ENCODE results near the gene RSPO4. TPM values are rescaled to one million over a fixed set of nuclear protein-coding genes. Genes with fewer than 3 reads are reported as not detected.

RSPO4 gene
- total and polyA plus RNA-seq, 2 experiments from 2014 or later = 1.7 TPM; not detected in 1

DNA sequence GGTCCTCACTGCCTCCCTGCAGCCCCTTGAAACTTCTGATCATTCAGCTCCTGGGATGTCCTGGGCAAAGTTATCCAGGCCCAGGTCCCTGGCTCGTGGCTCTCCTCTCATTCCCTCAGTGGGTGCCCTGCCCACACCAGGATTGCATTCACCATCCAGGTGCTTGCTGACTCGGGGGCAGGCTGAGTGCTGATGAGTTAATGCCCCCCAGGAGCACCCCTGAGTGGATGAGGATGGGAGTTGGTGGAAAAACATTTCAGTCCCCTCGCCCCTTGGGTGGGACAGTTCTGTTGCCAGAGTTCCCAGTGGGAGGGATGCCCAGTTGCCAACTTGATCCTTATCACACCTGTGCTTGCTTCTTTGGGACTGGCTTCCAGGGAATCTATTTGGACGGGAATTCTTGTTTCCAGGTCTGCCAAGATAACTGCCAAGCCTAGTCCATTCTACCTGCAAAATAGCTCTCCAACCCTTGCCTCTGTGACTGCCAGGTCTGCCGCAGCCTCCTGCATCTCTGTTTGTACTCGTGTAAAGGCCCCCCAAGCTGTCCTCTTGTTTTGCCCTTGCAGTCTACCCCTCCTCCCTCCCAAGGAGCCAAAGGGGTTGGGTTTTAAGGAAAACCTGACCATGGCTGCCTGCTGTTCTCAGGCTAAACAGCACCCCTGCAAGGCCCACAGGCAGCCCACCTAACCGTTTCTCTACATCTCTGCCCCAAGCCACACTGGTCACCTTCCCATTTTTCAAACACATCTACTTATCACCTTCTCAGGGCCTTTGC is 11.6 kb upstream of the RSPO4 start:
- H4K20me1 ChIP-seq (ENCODE audit: insufficient read depth) = no peaks in the 10 kb centered on the region
- H3K27ac ChIP-seq = no peak overlapping the region
- H3K79me2 ChIP-seq (ENCODE audit: insufficient read depth) = no peaks in the 10 kb centered on the region
- no peak for TF ChIP-seq EZH2 (IDR thresholded peaks at IDR 0.05; ENCODE audit: insufficient read depth, poor library complexity, severe bottlenecking)
- no peak for TF ChIP-seq EZH2phosphoT487 (IDR thresholded peaks at IDR 0.05; ENCODE audit: insufficient read depth, low read depth)
- no peak overlapping the region for H3K4me2 ChIP-seq (ENCODE audit: unreplicated experiment)
- 49 to 50% methylated on average over 7 of the region's 7 CpGs for WGBS, 2 experiments (ENCODE audit: low coverage in 1 of 2, low lambda C conversion rate in 2 of 2, missing lambda C conversion rate in 2 of 2)
- H3K4me1 ChIP-seq (ENCODE audit: insufficient read depth) = no peaks in the 10 kb centered on the region
- no peaks in the 10 kb centered on the region for H3K27me3 ChIP-seq (replicated peaks; ENCODE audit: insufficient read depth)
- no peaks in the 10 kb centered on the region for H3K9me2 ChIP-seq (ENCODE audit: insufficient read depth)
- no peak for DNase-seq
- H2AFZ ChIP-seq = no peak overlapping the region
- H3F3A ChIP-seq (ENCODE audit: insufficient read depth) = no peaks in the 10 kb centered on the region
- H3K9ac ChIP-seq = no peak overlapping the region
- no peaks in the 10 kb centered on the region for H3K36me3 ChIP-seq (ENCODE audit: low read depth)
- in situ Hi-C loops (cut with MboI) = no loop called here
- no peak overlapping the region for H3K4me3 ChIP-seq
- no peaks in the 10 kb centered on the region for H3K9me3 ChIP-seq (ENCODE audit: low read depth)

DNA sequence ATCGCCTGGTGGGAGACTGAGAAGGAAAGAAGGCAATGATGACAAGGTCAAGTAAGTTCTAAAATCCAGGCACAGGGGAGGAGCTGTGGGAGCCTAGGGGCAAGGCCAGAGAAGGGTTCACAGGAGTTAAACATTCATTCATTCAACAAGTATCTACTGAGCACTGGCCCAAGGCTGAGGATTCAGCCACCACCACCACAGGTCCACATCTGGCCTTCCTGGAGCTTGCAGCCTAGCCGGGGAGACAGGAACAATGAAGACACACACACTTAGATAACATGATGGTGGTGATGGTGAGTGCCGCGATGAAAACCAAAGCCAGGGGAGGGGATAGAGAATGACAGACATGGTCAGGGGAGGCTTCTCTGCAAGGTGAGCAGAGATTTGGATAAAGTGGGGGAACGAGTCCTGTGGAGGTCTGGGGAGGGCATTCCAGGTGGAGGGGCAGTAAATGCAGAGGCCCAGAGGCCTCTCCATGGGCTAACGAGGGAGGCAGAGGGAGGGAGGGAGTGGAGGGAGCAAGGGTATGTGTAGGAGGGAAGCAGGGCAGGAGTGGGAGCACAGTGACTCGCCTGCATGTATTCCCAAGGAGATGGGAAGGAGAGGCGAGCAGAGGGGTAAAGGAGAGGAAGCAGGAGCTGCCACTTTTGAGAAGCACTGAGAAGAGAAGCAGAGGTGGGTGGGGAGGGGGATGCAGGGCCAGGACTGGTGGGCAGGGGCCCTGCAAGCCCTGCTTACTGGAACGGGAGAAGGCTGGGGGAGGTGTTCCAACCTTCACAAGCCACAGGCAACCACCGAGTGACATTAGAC is 10.5 kb upstream of the RSPO4 start:
- H3K9me2 ChIP-seq (ENCODE audit: insufficient read depth) = no peaks in the 10 kb centered on the region
- H4K20me1 ChIP-seq (ENCODE audit: insufficient read depth) = no peaks in the 10 kb centered on the region
- no peaks in the 10 kb centered on the region for H3F3A ChIP-seq (ENCODE audit: insufficient read depth)
- H3K27ac ChIP-seq = no peak overlapping the region
- no peaks in the 10 kb centered on the region for H3K36me3 ChIP-seq (ENCODE audit: low read depth)
- TF ChIP-seq EZH2phosphoT487 (IDR thresholded peaks at IDR 0.05; ENCODE audit: insufficient read depth, low read depth) (no peak), EZH2 (IDR thresholded peaks at IDR 0.05; ENCODE audit: insufficient read depth, poor library complexity, severe bottlenecking) (no peak)
- WGBS, 2 experiments (ENCODE audit: low coverage in 1 of 2, low lambda C conversion rate in 2 of 2, missing lambda C conversion rate in 2 of 2) = 45 to 51% methylated on average over 8 to 10 of the region's 10 CpGs
- H3K4me3 ChIP-seq = no peak overlapping the region
- H3K79me2 ChIP-seq (ENCODE audit: insufficient read depth) = no peaks in the 10 kb centered on the region
- in situ Hi-C loops (cut with MboI) = no loop called here
- no peak for DNase-seq
- no peak overlapping the region for H2AFZ ChIP-seq
- no peak overlapping the region for H3K4me2 ChIP-seq (ENCODE audit: unreplicated experiment)
- no peaks in the 10 kb centered on the region for H3K9me3 ChIP-seq (ENCODE audit: low read depth)
- no peaks in the 10 kb centered on the region for H3K27me3 ChIP-seq (replicated peaks; ENCODE audit: insufficient read depth)
- H3K9ac ChIP-seq = no peak overlapping the region
- H3K4me1 ChIP-seq (ENCODE audit: insufficient read depth) = no peaks in the 10 kb centered on the region

DNA sequence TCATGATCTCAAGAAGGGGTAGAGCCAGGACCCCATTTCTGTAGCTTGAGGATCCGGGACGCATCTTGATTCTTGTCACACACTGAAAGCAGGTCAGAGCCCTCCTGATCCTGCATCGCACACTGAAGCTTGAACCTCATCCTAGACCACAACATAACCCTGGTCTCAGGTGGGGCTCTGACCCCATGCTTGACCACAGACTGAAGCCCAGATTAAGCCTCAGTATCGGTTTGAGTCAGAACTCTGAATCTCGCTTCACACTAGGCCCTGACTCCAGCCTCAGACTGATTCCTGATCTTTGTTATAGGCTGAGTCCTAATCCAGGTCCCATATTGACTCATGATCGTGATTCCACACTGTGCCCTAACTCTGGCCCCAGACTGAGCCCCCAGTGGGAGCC is 8.5 kb upstream of the RSPO4 start:
- Histone ChIP-seq H3K36me3 (ENCODE audit: low read depth) (no peaks in the 10 kb centered on the region), H4K20me1 (ENCODE audit: insufficient read depth) (no peaks in the 10 kb centered on the region), H3K9me2 (ENCODE audit: insufficient read depth) (no peaks in the 10 kb centered on the region), H3K9me3 (ENCODE audit: low read depth) (no peaks in the 10 kb centered on the region), H2AFZ (no peak overlapping the region), H3K9ac (no peak overlapping the region), H3K79me2 (ENCODE audit: insufficient read depth) (no peaks in the 10 kb centered on the region), H3F3A (ENCODE audit: insufficient read depth) (no peaks in the 10 kb centered on the region), H3K27me3 (replicated peaks; ENCODE audit: insufficient read depth) (no peaks in the 10 kb centered on the region), H3K4me2 (ENCODE audit: unreplicated experiment) (no peak overlapping the region), H3K4me1 (ENCODE audit: insufficient read depth) (no peaks in the 10 kb centered on the region), H3K4me3 (no peak overlapping the region), H3K27ac (no peak overlapping the region)
- 74 to 80% methylated on average over 6 of the region's 6 CpGs for WGBS, 2 experiments (ENCODE audit: low coverage in 1 of 2, low lambda C conversion rate in 2 of 2, missing lambda C conversion rate in 2 of 2)
- TF ChIP-seq EZH2phosphoT487 (IDR thresholded peaks at IDR 0.05; ENCODE audit: insufficient read depth, low read depth) = no peak
- no peak for TF ChIP-seq EZH2 (IDR thresholded peaks at IDR 0.05; ENCODE audit: insufficient read depth, poor library complexity, severe bottlenecking)
- in situ Hi-C loops (cut with MboI) = no loop called here
- no peak for DNase-seq

DNA sequence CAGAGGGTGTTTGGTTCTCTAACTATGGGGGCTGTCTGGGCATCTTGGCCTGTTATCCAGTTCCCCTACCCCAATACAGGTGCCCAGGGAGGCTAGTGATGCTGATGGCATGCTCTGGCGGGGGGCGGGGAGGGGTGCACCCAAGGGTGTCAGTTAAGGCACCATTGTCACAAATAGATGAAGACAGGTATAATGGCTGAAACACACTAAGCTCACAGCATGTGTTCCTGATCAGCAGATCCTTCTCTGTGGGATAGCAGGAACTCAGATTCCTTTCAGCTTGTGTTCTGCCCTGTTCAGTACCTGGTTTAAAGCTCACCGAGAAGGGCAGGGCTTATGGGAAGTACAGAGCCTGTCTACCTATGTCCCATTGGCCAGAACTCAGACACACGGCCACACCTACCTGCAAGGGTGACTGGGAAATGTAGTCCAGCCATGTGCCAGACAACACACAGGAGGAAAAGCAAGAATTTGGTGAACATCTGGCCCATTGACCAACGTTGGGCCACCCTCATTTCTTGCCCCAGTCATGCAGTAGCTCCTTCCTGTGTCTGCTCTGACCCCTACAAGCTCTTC is 3.4 kb upstream of the RSPO4 start:
- 49 to 51% methylated on average over 4 to 5 of the region's 5 CpGs for WGBS, 2 experiments (ENCODE audit: low coverage in 1 of 2, low lambda C conversion rate in 2 of 2, missing lambda C conversion rate in 2 of 2)
- H3K4me3 ChIP-seq = no peak overlapping the region
- H3K9me2 ChIP-seq (ENCODE audit: insufficient read depth) = no peaks in the 10 kb centered on the region
- in situ Hi-C loops (cut with MboI) = no loop called here
- no peak overlapping the region for H3K4me2 ChIP-seq (ENCODE audit: unreplicated experiment)
- H3K27ac ChIP-seq = no peak overlapping the region
- TF ChIP-seq EZH2phosphoT487 (IDR thresholded peaks at IDR 0.05; ENCODE audit: insufficient read depth, low read depth) (no peak), EZH2 (IDR thresholded peaks at IDR 0.05; ENCODE audit: insufficient read depth, poor library complexity, severe bottlenecking) (no peak)
- H3K79me2 ChIP-seq (ENCODE audit: insufficient read depth) = no peaks in the 10 kb centered on the region
- no peaks in the 10 kb centered on the region for H3K36me3 ChIP-seq (ENCODE audit: low read depth)
- H2AFZ ChIP-seq = no peak overlapping the region
- 0 out of 2 replicates have a peak, but pooled peaks cover 7% of the 10 kb centered on the region for H3K27me3 ChIP-seq (replicated peaks; ENCODE audit: insufficient read depth)
- H3F3A ChIP-seq (ENCODE audit: insufficient read depth) = no peaks in the 10 kb centered on the region
- DNase-seq = peak; percentile 34
- no peaks in the 10 kb centered on the region for H3K4me1 ChIP-seq (ENCODE audit: insufficient read depth)
- no peak overlapping the region for H3K9ac ChIP-seq
- H3K9me3 ChIP-seq (ENCODE audit: low read depth) = no peaks in the 10 kb centered on the region
- no peaks in the 10 kb centered on the region for H4K20me1 ChIP-seq (ENCODE audit: insufficient read depth)

Data from GM23248 (cell line).